GM18502 (cell line): ENCODE results near the gene TTC7B.

Experiments used
- ATAC-seq: cut with Tn5 transposase; IDR thresholded peaks from one replicate; pipeline ENCODE4 v1.9.1; 2021; ENCODE audit warnings: mild to moderate bottlenecking; ENCODE audit not compliant: unreplicated experiment, poor library complexity

TTC7B gene

GRCh38 chr14:90678420-90678819, 137.8 kb downstream of the TTC7B start:
- no peak for ATAC-seq

- no peak for ATAC-seq
These were observed 138.7 kb downstream of the TTC7B start for GRCh38 chr14:90677484-90678050.

GRCh38 chr14:90676912-90677311, 139.3 kb downstream of the TTC7B start:
- ATAC-seq = no peak

DNA sequence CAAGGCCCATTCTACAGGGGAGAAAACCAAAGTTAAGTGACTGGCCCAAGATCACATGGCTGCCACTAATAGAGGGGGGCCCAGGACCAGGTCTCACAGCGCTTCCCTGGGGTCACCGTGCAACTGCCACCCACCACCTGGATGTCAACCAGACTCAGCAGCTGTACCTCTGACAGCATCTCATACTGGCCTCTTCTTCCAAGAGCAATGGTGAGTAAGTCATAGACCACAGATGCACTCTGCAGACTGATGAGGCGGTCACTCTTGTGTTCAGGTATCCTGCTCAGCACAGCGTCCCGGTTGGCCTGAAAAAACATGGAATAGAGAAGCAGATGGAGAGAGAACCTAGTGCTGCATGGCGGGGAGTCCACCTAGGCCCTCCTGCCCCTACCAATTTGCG, 139.9 kb downstream of the TTC7B start:
- no peak for ATAC-seq

DNA sequence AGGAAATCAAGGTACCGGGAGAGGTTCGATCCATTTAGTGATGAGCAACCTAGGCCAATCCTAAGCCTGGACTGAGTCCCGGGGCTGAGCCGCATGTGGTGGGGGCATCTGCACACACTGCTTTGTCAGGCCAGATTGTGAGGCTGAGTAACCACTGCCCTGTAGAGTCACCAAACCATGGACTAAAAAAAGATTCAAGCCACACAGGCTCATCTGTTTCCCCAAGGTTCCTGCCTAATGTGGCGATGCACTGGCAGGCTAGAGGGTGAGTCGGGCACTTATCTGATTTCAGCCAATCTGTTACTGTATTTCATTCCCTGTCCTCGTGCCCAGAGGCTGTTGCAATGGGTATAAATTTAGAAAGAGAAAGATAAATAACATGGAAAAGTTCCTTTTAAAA, 140.8 kb downstream of the TTC7B start:
- ATAC-seq = no peak

DNA sequence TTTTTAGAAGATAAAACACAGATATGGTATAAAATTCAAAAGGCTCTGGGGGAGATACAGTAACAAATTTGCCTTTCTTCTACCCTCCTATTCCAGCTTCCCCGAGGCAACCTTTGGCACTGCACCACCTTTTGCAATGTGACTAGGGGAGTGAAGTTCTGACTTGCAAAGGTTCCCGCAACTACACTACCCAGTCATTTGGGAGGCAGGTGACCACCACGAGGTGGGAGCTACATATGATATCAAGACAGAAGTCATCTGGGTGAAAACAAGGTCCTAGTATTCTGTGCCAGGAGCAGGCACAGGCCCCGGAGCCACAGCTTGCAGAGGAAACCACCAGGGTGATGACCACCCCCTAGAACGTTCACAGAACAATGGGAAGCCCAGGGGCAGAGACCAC, 141.5 kb downstream of the TTC7B start:
- ATAC-seq = no peak

GRCh38 chr14:90674043-90674670, 142.1 kb downstream of the TTC7B start:
- no peak for ATAC-seq

GRCh38 chr14:90671382-90672234, 144.6 kb downstream of the TTC7B start:
- no peak for ATAC-seq

DNA sequence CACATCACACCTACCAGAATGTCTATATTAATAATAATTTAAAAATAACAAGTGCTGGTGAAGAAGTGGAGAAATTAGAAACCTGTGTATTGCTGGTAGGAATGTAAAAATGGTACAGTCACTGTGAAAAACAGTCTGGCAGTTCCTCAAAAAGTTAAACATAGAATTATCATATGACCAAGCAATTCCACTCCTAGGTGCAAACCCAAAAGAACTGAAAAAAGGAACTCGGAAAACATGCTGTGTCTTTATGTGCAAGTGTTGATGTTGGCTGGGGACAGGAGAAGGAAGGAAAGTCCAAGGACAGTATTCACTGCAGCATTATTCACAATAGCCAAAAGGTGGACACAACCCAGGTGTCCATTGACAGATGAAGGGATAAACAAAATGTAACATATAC, 146.5 kb downstream of the TTC7B start:
- no peak for ATAC-seq

DNA sequence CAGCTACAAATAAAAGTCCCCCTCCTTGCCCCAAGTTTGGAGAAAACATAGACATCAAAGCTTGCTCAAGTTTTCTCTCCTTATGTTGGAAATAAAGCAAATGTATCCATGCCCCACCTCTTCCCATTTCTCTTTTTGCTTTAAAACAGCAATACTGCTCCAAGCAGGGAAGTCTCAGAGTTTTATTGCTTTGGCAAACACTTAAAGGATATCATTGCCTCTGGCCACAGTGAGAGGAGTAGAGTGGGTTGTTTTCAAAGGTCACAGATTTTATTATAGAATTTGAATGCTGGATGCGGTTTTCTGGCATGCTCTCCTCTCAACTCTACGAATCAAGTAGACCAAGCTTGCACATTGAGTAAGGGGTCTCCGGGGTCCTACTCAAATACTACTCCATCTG, 149.7 kb downstream of the TTC7B start:
- ATAC-seq = no peak

GRCh38 chr14:90665321-90666000, 150.8 kb downstream of the TTC7B start:
- no peak for ATAC-seq

GRCh38 chr14:90664911-90665310, 151.3 kb downstream of the TTC7B start:
- ATAC-seq = no peak

GRCh38 chr14:90663680-90664079, 152.6 kb downstream of the TTC7B start:
- ATAC-seq = no peak

DNA sequence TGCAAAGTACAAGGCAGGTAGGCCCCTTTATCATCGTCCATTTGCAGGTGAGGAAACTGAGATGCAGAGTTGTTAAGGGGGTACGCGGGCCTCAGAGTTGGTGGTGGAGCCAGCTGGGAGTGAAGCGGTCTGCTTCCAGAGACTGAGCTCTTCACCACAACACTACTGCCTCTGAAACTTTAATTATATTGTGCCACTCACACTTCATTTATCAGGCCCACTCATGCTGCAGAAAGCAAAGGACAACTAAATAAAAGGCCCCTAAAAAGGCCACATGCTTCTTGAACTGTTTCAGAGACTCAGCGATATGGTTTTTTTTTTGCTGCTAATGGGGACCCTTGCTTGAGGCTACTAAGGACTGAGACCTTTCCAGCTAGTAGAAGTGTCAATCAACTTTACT, 153.1 kb downstream of the TTC7B start:
- no peak for ATAC-seq

DNA sequence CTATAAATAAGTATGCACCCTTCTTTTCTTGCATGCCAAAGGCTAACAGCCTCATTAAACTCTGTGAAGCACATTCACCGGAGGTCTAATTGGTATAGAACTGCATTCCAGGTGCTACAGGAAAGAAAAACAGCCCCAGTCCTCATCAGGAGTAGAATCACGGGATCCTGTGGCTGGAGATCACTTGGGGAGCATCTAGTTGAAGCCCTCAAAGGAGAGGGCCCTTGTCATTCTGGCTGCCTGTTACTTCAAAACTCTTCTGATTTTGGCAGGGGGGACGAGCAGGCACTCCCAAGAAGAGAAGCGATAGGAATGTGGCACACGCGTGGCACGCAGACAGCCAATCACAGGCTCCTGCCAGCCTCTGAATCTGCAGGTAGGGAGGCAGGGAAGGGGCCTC, 154.4 kb downstream of the TTC7B start:
- ATAC-seq = no peak

GRCh38 chr14:90660865-90661570, 155.2 kb downstream of the TTC7B start:
- ATAC-seq = no peak

GRCh38 chr14:90659156-90659555, 157.1 kb downstream of the TTC7B start:
- no peak for ATAC-seq

DNA sequence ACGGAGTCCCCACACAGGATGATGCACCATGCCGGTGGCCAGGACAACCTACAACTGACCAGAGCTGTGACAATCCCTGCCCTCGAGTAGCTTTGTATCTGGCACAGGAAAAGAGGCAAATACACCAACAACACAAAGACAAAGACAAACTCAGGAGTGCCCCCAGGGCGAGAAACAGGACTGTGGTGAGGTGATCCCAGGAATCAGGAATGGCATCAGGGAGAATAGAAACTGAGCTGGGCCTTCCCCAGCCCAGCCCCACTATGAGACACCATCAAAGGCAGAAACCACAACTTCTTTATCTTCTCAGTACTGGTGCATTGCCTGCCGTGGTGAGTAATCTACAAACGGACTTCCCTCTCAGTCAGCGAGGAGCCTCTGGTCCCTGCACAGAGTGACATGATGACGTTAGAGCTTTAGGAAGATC, 157.7 kb downstream of the TTC7B start:
- ATAC-seq = no peak

- no peak for ATAC-seq
These were observed 159.3 kb downstream of the TTC7B start for GRCh38 chr14:90656973-90657372.

- ATAC-seq = no peak
These were observed 160.4 kb downstream of the TTC7B start for GRCh38 chr14:90655829-90656228.
